Kidney (tissue), 14 donors: ENCODE data around the gene KLRK1. TPM values are rescaled to one million over a fixed set of nuclear protein-coding genes. Genes with fewer than 3 reads are reported as not detected.
"Not testable (repeated sequence)": the region's sequence is repeated elsewhere in the genome, so short reads cannot be mapped to it uniquely, and the experiment has no call there.

Experiments
- DNase-seq, 5 donors: peaks; one replicate each; pipeline ENCODE4 v3.0.0-alpha.2; 2013 to 2020
- FAIRE-seq: peaks from 2 replicates; lab custom pipeline; 2012; peaks lifted over from hg19 to GRCh38; lab: Jason Lieb, UNC
- H3K27ac ChIP-seq, 2 donors: one replicate each; pipeline ENCODE4 v1.7.0; 2013; ENCODE audit warnings: low read depth in 2 of 2, low read length in 2 of 2, inconsistent platforms in 1 of 2
- H3K27me3 ChIP-seq: one replicate; pipeline ENCODE4 v1.7.1; 2013; ENCODE audit warnings: low read length, inconsistent platforms; ENCODE audit not compliant: control insufficient read depth, insufficient read depth
- H3K36me3 ChIP-seq, 3 donors: one replicate each; pipeline versions ENCODE4 v1.7.0 to v1.7.1; 2013; ENCODE audit warnings: low read length in 3 of 3, control low read depth in 1 of 3, inconsistent platforms in 1 of 3; ENCODE audit not compliant: insufficient read depth in 3 of 3, control insufficient read depth in 2 of 3
- H3K4me1 ChIP-seq, 3 donors: one replicate each; pipeline versions ENCODE4 v1.7.0 to v1.7.1; 2013; ENCODE audit warnings: low read length in 3 of 3, inconsistent platforms in 1 of 3, low read depth in 1 of 3; ENCODE audit not compliant: control insufficient read depth in 2 of 3, insufficient read depth in 2 of 3
- H3K4me3 ChIP-seq, 3 donors: one replicate each; pipeline versions ENCODE4 v1.7.0 to v1.8.1; 2013; ENCODE audit warnings: low read length in 3 of 3, control low read depth in 1 of 3, inconsistent platforms in 1 of 3
- H3K9ac ChIP-seq, 3 donors: one replicate each; pipeline versions ENCODE4 v1.7.0 to v1.7.1; 2013; ENCODE audit warnings: low read length in 3 of 3, control low read depth in 1 of 3, inconsistent platforms in 1 of 3
- H3K9me3 ChIP-seq, 3 donors: one replicate each; pipeline versions ENCODE4 v1.7.0 to v1.7.1; 2013; ENCODE audit warnings: low read length in 3 of 3, control low read depth in 1 of 3, inconsistent platforms in 1 of 3; ENCODE audit not compliant: control insufficient read depth in 2 of 3, insufficient read depth in 1 of 3
- intact Hi-C: fragments of 100-400 bp; cut with DNase I; formaldehyde crosslinking; loops from one replicate; pipeline ENCODE4 v1.11.1; 2022
- polyA plus RNA-seq: library from polyadenylated mRNA; stranded (reverse); fragments of 350-450 nt; fragmentation: Illumina TruSeq; extraction: RNeasy Lipid Tissue Mini Kit (QIAGEN cat#74804); gene quantifications from one replicate; pipeline ENCODE4 v1.2.3, GENCODE V29; 2014; ENCODE audit warnings: low read depth, low replicate concordance; ENCODE audit not compliant: insufficient read depth
- total RNA-seq: library from RNA; stranded (reverse); fragmentation: NEBNext Ultra II Directional; extraction: Animal tissue kit (Norgen Biotek cat#: 25700); gene quantifications from one replicate; pipeline ENCODE4 v1.2.1, GENCODE V29; 2021
- TF ChIP-seq, protein P1 (sequence below): IDR thresholded peaks from 3 replicates; pipeline ENCODE4 v1.5.1; 2012; ENCODE audit warnings: mild to moderate bottlenecking, moderate library complexity, borderline replicate concordance; ENCODE audit not compliant: insufficient read depth; ENCODE audit errors: extremely low read depth
- donor health status: control.
- donor health status: control.
- donor health status: control.
- donor health status: control.
- donor health status: control.
- donor health status: DM: yes; HTN: yes; CAD: no.
- donor health status: Normal renal cell carcinoma (clear cell type).

Gene KLRK1
- total and polyA plus RNA-seq, 2 donors from 2014 or later, result 0.75 to 5.2 TPM

DNA sequence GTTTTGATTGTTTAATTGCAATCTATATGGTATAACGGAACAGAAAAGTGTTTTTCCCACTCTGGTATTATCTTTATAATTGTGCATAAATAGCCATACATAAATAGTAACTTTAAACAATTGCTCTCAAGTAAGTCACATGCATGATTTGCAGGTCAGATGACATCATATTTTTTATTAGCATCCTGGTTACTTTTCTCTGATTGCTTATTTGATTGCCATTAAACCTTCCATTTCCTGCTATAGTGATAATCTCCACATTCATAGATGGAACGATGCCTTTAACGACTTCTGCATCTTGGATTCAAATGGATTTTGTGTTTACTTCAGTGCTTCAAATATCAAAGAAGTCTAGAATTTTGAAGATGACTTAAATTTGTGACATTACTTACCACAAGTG is 3.5 kb upstream of the KLRK1 start:
- no peak overlapping the region for H3K4me3 ChIP-seq
- TF ChIP-seq, protein P1, sequence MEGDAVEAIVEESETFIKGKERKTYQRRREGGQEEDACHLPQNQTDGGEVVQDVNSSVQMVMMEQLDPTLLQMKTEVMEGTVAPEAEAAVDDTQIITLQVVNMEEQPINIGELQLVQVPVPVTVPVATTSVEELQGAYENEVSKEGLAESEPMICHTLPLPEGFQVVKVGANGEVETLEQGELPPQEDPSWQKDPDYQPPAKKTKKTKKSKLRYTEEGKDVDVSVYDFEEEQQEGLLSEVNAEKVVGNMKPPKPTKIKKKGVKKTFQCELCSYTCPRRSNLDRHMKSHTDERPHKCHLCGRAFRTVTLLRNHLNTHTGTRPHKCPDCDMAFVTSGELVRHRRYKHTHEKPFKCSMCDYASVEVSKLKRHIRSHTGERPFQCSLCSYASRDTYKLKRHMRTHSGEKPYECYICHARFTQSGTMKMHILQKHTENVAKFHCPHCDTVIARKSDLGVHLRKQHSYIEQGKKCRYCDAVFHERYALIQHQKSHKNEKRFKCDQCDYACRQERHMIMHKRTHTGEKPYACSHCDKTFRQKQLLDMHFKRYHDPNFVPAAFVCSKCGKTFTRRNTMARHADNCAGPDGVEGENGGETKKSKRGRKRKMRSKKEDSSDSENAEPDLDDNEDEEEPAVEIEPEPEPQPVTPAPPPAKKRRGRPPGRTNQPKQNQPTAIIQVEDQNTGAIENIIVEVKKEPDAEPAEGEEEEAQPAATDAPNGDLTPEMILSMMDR, result no peak
- DNase-seq, result no peak
- FAIRE-seq, result no peak
- no peaks in the 10 kb centered on the region for H3K9me3 ChIP-seq
- H3K36me3 ChIP-seq, result no peaks in the 10 kb centered on the region
- no peak overlapping the region for H3K9ac ChIP-seq
- no peaks in the 10 kb centered on the region for H3K4me1 ChIP-seq
- H3K27me3 ChIP-seq, result no peaks in the 10 kb centered on the region
- H3K27ac ChIP-seq, result no peak overlapping the region
- intact Hi-C loops, result no loop called here

DNA sequence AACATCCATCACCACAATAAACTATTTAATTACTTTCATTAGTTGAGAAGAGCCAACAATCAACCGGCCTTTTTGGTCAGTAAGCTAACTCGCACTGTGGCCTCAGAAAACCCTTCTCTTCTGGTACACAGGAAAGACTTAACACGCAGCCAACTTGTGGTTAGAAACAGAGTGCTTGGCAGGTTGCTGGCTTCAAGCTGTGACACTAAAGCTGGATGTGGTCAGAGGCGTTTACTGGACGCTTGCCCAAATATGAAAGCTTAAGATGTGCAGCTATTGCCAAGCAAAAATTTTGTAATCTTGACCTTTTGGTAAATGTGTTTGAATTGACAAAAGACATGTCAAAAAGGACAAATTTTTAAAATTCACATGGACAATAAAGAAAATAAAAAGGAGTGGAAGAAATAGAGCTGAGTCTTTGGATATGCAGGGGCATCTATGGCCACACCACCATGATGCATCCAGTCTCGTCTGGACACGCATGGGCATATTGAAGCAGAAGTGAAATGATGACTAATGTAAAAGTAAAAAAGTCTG is 2.6 kb upstream of the KLRK1 start:
- H3K27ac ChIP-seq, result no peak overlapping the region
- no peak overlapping the region for H3K4me3 ChIP-seq
- no peaks in the 10 kb centered on the region for H3K36me3 ChIP-seq
- TF ChIP-seq, protein P1, result no peak
- H3K4me1 ChIP-seq, result no peaks in the 10 kb centered on the region
- H3K9me3 ChIP-seq, result no peaks in the 10 kb centered on the region
- no peak for FAIRE-seq
- peak in 1 of 5 donors; percentile 52 for DNase-seq
- H3K9ac ChIP-seq, result no peak overlapping the region
- intact Hi-C loops, result no loop called here
- H3K27me3 ChIP-seq, result no peaks in the 10 kb centered on the region

- intact Hi-C loops, FAIRE-seq, H3K9me3 ChIP-seq, H3K27ac ChIP-seq, DNase-seq, H3K27me3 ChIP-seq, H3K36me3 ChIP-seq, H3K4me3 ChIP-seq, H3K4me1 ChIP-seq, H3K9ac ChIP-seq: not testable (repeated sequence)
Measured at GRCh38 chr12:10390991-10391390, 1.1 kb upstream of the KLRK1 start.

DNA sequence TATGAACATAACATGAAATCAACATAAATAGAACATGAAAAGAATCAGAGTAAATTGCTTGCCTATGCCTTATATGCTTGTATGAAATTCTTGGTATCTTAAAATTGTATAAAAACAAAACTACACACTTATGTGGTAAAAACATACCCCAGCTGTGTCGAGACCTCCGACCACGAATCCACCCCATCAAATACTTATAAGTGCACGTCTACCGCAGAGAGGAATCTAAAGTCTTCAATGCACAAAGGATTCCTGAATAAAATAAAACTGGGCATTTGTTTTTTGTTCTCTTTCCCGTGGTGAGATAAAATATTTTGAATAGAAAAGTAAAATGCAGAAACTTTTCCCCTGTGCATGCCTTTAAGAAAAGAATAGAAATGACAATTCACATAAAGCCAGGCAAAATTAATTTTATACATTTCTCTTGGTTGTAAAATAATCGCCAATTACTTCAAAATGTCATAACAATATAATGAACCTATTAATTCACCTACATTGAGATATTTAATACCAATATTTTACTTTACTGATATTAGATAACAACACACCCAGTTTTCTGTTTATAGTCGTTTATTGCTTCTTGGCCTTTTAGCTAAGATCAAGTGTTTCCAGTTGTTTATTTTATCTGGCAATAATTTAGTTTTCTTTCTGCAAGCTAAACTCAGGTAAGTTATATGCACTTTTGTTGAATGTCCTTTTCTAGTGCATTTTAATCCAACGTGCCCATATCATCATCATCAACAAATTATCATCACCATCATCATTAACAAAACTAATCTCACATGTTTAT is 1.0 kb downstream of the KLRK1 start:
- Histone ChIP-seq H3K4me1 (no peaks in the 10 kb centered on the region), H3K9me3 (no peaks in the 10 kb centered on the region), H3K4me3 (no peak overlapping the region), H3K9ac (no peak overlapping the region), H3K27me3 (no peaks in the 10 kb centered on the region), H3K27ac (no peak overlapping the region), H3K36me3 (no peaks in the 10 kb centered on the region)
- intact Hi-C loops, result no loop called here
- FAIRE-seq, result no peak
- TF ChIP-seq, protein P1, result no peak
- no peak for DNase-seq

GRCh38 chr12:10387498-10387897 is 2.3 kb downstream of the KLRK1 start:
- H3K27ac ChIP-seq, intact Hi-C loops, H3K27me3 ChIP-seq, H3K4me1 ChIP-seq, H3K36me3 ChIP-seq, H3K4me3 ChIP-seq, H3K9me3 ChIP-seq, FAIRE-seq, H3K9ac ChIP-seq, DNase-seq: not testable (repeated sequence)
